GM12873 (cell line): ENCODE results near the gene TSR3.

Experiments
- TF ChIP-seq, protein P1 (sequence below): IDR thresholded peaks from 2 replicates; pipeline ENCODE4 v1.5.1; 2012; ENCODE audit warnings: low read depth, mild to moderate bottlenecking, moderate library complexity, low read length, control low read depth; ENCODE audit not compliant: insufficient read depth; ENCODE audit errors: missing control alignments

TSR3 gene

GRCh38 chr16:1375741-1376410 lies 24.2 kb upstream of the TSR3 start:
- TF ChIP-seq, protein P1, sequence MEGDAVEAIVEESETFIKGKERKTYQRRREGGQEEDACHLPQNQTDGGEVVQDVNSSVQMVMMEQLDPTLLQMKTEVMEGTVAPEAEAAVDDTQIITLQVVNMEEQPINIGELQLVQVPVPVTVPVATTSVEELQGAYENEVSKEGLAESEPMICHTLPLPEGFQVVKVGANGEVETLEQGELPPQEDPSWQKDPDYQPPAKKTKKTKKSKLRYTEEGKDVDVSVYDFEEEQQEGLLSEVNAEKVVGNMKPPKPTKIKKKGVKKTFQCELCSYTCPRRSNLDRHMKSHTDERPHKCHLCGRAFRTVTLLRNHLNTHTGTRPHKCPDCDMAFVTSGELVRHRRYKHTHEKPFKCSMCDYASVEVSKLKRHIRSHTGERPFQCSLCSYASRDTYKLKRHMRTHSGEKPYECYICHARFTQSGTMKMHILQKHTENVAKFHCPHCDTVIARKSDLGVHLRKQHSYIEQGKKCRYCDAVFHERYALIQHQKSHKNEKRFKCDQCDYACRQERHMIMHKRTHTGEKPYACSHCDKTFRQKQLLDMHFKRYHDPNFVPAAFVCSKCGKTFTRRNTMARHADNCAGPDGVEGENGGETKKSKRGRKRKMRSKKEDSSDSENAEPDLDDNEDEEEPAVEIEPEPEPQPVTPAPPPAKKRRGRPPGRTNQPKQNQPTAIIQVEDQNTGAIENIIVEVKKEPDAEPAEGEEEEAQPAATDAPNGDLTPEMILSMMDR = no peak

DNA sequence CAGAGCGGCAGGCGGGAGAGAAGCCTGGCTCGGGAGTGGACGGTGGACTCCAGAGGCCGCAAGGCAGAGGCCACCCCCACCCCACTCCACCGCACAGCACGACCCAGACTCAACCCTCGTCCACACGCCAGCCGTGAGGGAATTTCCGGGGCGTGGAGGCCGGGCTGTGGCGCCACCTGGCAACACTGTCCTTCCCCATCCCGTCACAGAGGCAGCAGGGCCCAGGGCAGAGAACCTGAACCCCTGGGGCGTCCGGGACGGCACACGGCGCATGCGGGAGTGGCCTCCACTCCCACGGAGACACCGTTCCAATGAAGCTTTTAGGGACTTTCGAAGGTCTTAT lies 23.6 kb upstream of the TSR3 start:
- TF ChIP-seq, protein P1 = no peak

- TF ChIP-seq, protein P1 = no peak
Measured at GRCh38 chr16:1374418-1375297, 23.0 kb upstream of the TSR3 start.

GRCh38 chr16:1372292-1372950 lies 20.7 kb upstream of the TSR3 start:
- TF ChIP-seq, protein P1 = no peak

DNA sequence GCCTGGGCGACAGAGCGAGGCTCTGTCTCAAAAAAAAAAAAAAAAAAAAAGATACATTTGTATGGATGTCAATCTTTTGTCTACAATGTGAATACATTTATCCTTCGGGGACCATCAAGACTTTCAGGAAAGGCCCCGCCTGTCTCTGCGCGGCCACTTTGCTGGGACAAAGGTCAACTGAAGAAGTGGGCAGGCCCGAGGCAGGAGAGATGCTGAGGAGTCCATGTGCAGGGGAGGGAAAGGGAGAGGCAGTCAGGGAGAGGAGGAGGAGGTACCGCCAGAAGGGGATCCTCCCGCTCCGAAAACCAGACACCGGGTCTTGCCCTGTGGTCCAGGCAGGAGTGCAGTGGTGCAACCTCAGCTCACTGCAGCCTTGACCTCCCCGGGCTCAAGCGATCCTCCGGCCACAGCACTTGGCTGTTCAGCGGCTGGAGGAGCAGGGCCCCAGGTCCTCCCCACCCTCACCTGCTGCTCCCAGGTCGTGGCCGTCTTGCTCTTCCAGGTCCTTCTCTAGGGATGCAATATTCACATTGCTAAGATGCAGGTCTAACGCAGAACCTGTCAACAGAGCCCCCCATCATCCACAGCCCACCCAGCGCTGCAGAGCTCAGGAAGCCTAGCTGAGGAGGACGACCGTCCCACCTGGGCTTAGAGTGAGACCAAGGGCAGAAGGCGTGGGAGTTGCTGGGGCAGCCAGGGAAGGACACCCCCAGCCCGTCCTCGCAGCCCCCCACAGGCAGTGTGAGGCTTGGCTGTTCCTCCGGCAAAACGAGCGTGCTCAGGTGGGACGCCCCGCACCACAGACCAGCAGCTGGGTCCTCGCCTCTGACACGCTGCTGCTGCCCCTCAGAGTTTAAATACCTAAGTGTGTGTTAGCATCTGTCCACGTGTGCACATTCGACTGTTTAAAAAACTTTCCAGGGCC lies 19.6 kb upstream of the TSR3 start:
- TF ChIP-seq, protein P1 = no peak

DNA sequence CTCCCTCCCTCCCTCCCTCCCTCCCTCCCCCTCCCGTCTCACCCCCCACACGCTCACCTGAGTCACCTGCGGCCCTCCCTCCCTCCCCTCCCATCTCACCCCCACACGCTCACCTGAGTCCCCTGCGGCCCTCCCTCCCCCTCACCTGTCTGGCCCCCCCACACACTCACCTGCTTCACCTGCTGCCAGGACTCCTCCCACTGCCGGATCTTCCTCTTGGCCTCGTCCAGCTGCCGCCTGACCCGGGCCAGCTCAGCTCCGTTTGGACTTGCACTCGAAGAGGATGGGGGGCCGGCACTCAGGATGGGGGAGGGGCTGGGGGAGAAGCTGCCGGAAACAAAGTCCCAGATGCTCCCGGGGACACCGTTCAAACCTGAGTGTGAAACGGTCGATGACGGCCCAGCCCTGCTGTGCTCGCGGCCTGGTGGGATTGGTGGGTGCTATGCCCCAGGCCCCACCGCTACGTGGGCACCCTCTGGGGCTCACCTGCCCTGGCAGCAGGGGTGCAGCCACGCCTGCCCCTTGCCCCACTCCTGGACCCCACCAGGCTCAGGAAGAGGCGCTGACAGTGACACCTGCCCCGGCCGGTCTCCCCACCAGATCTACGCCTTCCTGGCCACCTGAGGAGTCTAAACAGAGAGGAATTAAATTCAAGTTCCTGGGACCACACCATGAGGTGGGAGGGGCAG lies 16.0 kb upstream of the TSR3 start:
- TF ChIP-seq, protein P1 = no peak
